Spleen (tissue), 11 donors: ENCODE data around the gene NFKBIE. TPM values are rescaled to one million over a fixed set of nuclear protein-coding genes. Genes with fewer than 3 reads are reported as not detected.

ENCODE experiments used
- DNase-seq: peaks from one replicate; pipeline ENCODE4 v3.0.0-alpha.2; 2020
- H3K27ac ChIP-seq, 8 donors: fragments of 200-600 bp; sonication (generic) in 7 of 8; 1 replicate in 4 of 8; 2 replicates in 4 of 8; pipeline versions ENCODE4 v1.5.0 to v1.8.0; 2016 to 2021; ENCODE audit warnings: inconsistent platforms in 4 of 8, mild to moderate bottlenecking in 4 of 8, moderate library complexity in 1 of 8
- H3K27me3 ChIP-seq, 7 donors: fragments of 200-600 bp; sonication (generic) in 6 of 7; replicated peaks in 1 of 7; 1 replicate in 4 of 7; 2 replicates in 3 of 7; pipeline versions ENCODE4 v1.5.0 to v1.8.0; 2016 to 2021; ENCODE audit warnings: inconsistent platforms in 3 of 7, mild to moderate bottlenecking in 1 of 7
- H3K36me3 ChIP-seq, 6 donors: fragments of 200-600 bp; sonication (generic) in 5 of 6; 1 replicate in 4 of 6; 2 replicates in 2 of 6; pipeline versions ENCODE4 v1.5.0 to v1.8.0; 2016 to 2021; ENCODE audit warnings: inconsistent platforms in 2 of 6
- H3K4me1 ChIP-seq, 6 donors: fragments of 200-600 bp; sonication (generic) in 5 of 6; 1 replicate in 3 of 6; 2 replicates in 3 of 6; pipeline versions ENCODE4 v1.5.0 to v1.8.0; 2016 to 2021; ENCODE audit warnings: inconsistent platforms in 3 of 6
- H3K4me3 ChIP-seq, 8 donors: fragments of 200-600 bp; sonication (generic) in 7 of 8; 1 replicate in 4 of 8; 2 replicates in 4 of 8; pipeline versions ENCODE4 v1.5.0 to v1.8.0; 2016 to 2021; ENCODE audit warnings: inconsistent platforms in 4 of 8, mild to moderate bottlenecking in 4 of 8, moderate library complexity in 2 of 8
- H3K9me3 ChIP-seq, 8 donors: fragments of 200-600 bp; sonication (generic) in 7 of 8; 1 replicate in 4 of 8; 2 replicates in 4 of 8; pipeline versions ENCODE4 v1.5.0 to v1.8.0; 2016 to 2021; ENCODE audit warnings: inconsistent platforms in 4 of 8
- CTCF ChIP-seq, 11 experiments: fragments of 200-600 bp in 7 of 11; fragments of 450-650 bp in 4 of 11; sonication (generic) in 4 of 11; IDR thresholded peaks in 8 of 11; conservative IDR thresholded peaks in 3 of 11; 1 replicate in 7 of 11; 2 replicates in 4 of 11; pipeline versions ENCODE4 v1.4.0 to v1.8.0; 2016 to 2021; ENCODE audit warnings: antibody characterized with exemption in 11 of 11, inconsistent platforms in 4 of 11, mild to moderate bottlenecking in 1 of 11
- POLR2A ChIP-seq, 3 donors: fragments of 450-650 bp; IDR thresholded peaks; one replicate each; pipeline ENCODE4 v1.5.1; 2017; ENCODE audit warnings: antibody characterized with exemption in 3 of 3, mild to moderate bottlenecking in 1 of 3
- POLR2AphosphoS5 ChIP-seq, 3 donors: sonication (generic); formaldehyde crosslinking; IDR thresholded peaks; one replicate each; pipeline ENCODE4 v1.5.1; 2017; ENCODE audit warnings: antibody characterized with exemption in 3 of 3
- WGBS, 5 donors: extraction: QIAGEN DNeasy Blood & Tissue Kit in 3 of 5; methylation state at CpG; one replicate each; pipeline versions ENCODE4 v1.1.5 to v1.1.7; 2013 to 2018; 5-methylcytosine and 5-hydroxymethylcytosine counted together
- intact Hi-C: fragments of 100-400 bp; cut with DNase I; formaldehyde crosslinking; loops from one replicate; pipeline ENCODE4 v1.15.0; 2023; ENCODE audit warnings: low total_unique reads
- polyA plus RNA-seq, 3 donors: library from polyadenylated mRNA; stranded (reverse); fragments of 200-250 nt; gene quantifications; one replicate each; pipeline ENCODE4 v1.2.1, GENCODE V29; 2013
- total RNA-seq, 7 donors: library from RNA; depleted of rRNA in 3 of 7; stranded (reverse); fragments of >200 nt in 3 of 7; fragmentation: NEBNext Ultra II Directional in 4 of 7; extraction: Animal tissue kit (Norgen Biotek cat#: 25700) in 4 of 7; gene quantifications; one replicate each; pipeline versions ENCODE4 v1.1.0 to v1.2.1, GENCODE V29; 2016 to 2021
- donor health status: healthy with polysubstance abuse.
- donor health status: DM: no; HTN: no; CAD: no; lungs with moderate emphysema.
- donor health status: DM: no; HTN: no; CAD: no.
- donor health status: Bipolar disorder and iron deficiency.
- donor health status: healthy.
- donor health status: DM: no; HTN: no; CAD: no.
- donor health status: DM: yes; HTN: yes; CAD: no.

NFKBIE gene
- total and polyA plus RNA-seq, 10 donors = 32.2 to 89.7 (median 49.0) TPM

- peaks cover 0 to 40% (median 0%) of the 10 kb centered on the region in 6 donors for H3K36me3 ChIP-seq
- H3K4me3 ChIP-seq = no peak overlapping the region
- 76 to 96% (median 89%) methylated on average over 6 of the region's 6 CpGs for WGBS, 5 donors
- no peaks in the 10 kb centered on the region for H3K27me3 ChIP-seq
- no peak overlapping the region for H3K27ac ChIP-seq
- no peaks in the 10 kb centered on the region for H3K9me3 ChIP-seq
- TF ChIP-seq POLR2AphosphoS5 (IDR thresholded peaks at IDR 0.05) (no peak), POLR2A (IDR thresholded peaks at IDR 0.05) (no peak), CTCF (IDR thresholded peaks at IDR 0.05 in 8 of 11, conservative IDR thresholded peaks at IDR 0.05 in 3 of 11) (no peak)
- DNase-seq = no peak
- intact Hi-C loops = no loop called here
- peaks cover 8 to 61% (median 32%) of the 10 kb centered on the region in 6 donors for H3K4me1 ChIP-seq
These were observed 37.3 kb downstream of the NFKBIE start for GRCh38 chr6:44228031-44228430.

DNA sequence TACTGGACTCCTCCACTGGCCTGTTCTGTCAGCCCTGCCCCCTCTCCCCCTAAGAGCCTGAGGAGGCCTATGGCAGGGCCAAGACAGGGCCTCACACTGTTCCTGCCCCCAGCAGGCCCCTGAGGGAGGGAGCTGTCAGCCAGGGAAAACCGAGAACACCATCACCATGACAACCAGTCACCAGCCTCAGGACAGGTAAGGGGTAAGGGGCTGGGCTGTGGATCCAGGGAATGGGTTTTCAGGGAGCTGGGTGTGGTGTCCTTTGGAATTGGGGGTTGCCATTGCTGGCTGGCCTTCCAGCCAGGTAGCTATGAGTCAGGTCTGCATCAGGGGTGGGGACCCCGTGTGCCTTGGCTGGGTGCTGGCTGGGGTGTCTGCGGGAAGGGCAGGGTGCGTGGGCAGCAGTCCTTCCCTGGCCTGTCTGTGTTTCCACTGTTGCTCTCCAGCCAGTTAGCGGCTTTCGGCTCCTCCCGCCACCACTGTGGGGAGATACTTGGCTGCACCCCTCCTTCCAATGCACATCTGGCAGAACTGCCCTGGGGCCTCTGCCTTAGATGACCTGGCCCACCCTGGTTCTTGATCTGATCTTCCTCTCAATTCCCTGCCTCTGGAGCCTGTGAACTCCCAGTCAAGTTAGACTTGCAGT, 38.1 kb downstream of the NFKBIE start:
- Histone ChIP-seq H3K4me1 (peaks cover 15 to 65% (median 40%) of the 10 kb centered on the region in 6 donors), H3K27me3 (peaks cover 0 to 3% (median 0%) of the 10 kb centered on the region in 7 donors), H3K36me3 (peaks cover 0 to 32% (median 0%) of the 10 kb centered on the region in 6 donors), H3K9me3 (no peaks in the 10 kb centered on the region), H3K4me3 (no peak overlapping the region), H3K27ac (no peak overlapping the region)
- intact Hi-C loops = no loop called here
- DNase-seq = no peak
- TF ChIP-seq POLR2A (IDR thresholded peaks at IDR 0.05) = no peak
- no peak for TF ChIP-seq POLR2AphosphoS5 (IDR thresholded peaks at IDR 0.05)
- TF ChIP-seq CTCF (IDR thresholded peaks at IDR 0.05 in 8 of 11, conservative IDR thresholded peaks at IDR 0.05 in 3 of 11) = no peak
- 83 to 96% (median 95%) methylated on average over 7 of the region's 7 CpGs for WGBS, 5 donors

DNA sequence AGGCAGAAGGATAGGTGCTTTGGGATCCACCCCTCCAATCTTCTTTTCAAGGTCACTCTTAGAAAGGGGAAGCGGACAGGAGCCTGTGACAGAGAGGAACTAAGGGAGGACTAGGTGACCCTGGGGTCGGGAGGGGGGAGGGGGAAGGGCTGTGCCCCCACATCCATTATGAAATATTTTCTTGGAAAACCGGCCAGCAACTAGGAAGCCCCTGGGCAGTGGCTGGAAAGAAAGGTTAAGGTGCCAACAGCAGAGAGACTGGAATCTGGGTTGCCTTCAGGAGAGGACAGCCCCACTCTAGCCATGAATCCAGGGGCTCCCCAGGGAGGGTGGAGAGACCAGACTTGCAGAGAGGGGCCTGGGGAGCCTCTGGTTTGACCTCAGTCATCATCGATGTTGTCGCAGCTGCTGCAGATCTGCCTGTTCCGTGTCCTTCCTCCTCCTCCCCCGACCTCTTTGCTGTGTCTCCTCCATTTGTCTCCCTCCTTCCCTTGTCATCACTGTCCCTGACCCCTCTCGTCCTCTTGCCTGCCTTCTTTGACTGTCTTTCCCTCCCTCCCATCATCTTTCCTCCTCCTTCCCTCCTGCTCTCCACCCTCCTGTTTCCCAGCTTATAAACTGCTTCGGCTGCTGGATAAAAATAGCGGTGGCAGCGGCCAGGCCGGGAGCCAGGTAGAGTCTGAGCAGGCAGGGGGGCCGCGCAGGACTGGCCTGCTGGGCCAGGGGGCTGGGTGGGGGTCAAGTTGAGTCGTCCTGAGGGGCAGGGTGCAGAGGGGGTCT, 38.8 kb downstream of the NFKBIE start:
- H3K9me3 ChIP-seq = no peaks in the 10 kb centered on the region
- H3K27me3 ChIP-seq = peaks cover 0 to 3% (median 0%) of the 10 kb centered on the region in 7 donors
- H3K27ac ChIP-seq = peak overlapping the region in 1 of 8 donors; percentile 37
- no peak for TF ChIP-seq POLR2AphosphoS5 (IDR thresholded peaks at IDR 0.05)
- 63 to 76% (median 69%) methylated on average over 15 of the region's 15 CpGs for WGBS, 5 donors
- H3K36me3 ChIP-seq = peaks cover 0 to 25% (median 0%) of the 10 kb centered on the region in 6 donors
- no peak for DNase-seq
- peaks cover 20 to 73% (median 47%) of the 10 kb centered on the region in 6 donors for H3K4me1 ChIP-seq
- intact Hi-C loops = no loop called here
- H3K4me3 ChIP-seq = no peak overlapping the region

- peaks cover 0 to 17% (median 0%) of the 10 kb centered on the region in 6 donors for H3K36me3 ChIP-seq
- peak overlapping the region in 1 of 8 donors; percentile 37 for H3K27ac ChIP-seq
- H3K4me1 ChIP-seq = peaks cover 23 to 81% (median 55%) of the 10 kb centered on the region in 6 donors
- DNase-seq = no peak
- intact Hi-C loops = no loop called here
- WGBS, 5 donors = 78 to 85% (median 85%) methylated on average over 8 of the region's 8 CpGs
- H3K27me3 ChIP-seq = peaks cover 0 to 3% (median 0%) of the 10 kb centered on the region in 7 donors
- no peaks in the 10 kb centered on the region for H3K9me3 ChIP-seq
- no peak overlapping the region for H3K4me3 ChIP-seq
- TF ChIP-seq POLR2A (IDR thresholded peaks at IDR 0.05) = no peak
- no peak for TF ChIP-seq POLR2AphosphoS5 (IDR thresholded peaks at IDR 0.05)
- TF ChIP-seq CTCF (IDR thresholded peaks at IDR 0.05 in 8 of 11, conservative IDR thresholded peaks at IDR 0.05 in 3 of 11) = no peak
These were observed 39.6 kb downstream of the NFKBIE start for GRCh38 chr6:44225579-44226325.
